Stimulated activated CD4-positive, alpha-beta T cell treated with anti-CD3 and anti-CD28 coated beads, Interleukin-15, amount 100 ng/mL, for 24 hours (primary cell): Measurements from ENCODE around the gene SPDYE5.
"Not testable (repeated sequence)": the region's sequence is repeated elsewhere in the genome, so short reads cannot be mapped to it uniquely, and the experiment has no call there.

Experiments
- DNase-seq: peaks from one replicate; pipeline ENCODE4 v3.0.0-alpha.2; 2020

Gene SPDYE5, protein sequence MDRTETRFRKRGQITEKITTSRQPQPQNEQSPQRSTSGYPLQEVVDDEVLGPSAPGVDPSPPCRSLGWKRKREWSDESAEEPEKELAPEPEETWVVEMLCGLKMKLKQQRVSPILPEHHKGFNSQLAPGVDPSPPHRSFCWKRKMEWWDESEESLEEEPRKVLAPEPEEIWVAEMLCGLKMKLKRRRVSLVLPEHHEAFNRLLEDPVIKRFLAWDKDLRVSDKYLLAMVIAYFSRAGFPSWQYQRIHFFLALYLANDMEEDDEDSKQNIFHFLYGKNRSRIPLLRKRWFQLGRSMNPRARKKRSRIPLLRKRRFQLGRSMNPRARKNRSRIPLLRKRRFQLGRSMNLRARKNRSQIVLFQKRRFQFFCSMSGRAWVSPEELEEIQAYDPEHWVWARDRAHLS

GRCh38 chr7:75492020-75492419 is at the start of gene SPDYE5:
SPDYE5 (plus strand) TSS chr7:75492320; CDS start chr7:75494048, 1,728 bp downstream.
- not testable (repeated sequence) for DNase-seq

DNA sequence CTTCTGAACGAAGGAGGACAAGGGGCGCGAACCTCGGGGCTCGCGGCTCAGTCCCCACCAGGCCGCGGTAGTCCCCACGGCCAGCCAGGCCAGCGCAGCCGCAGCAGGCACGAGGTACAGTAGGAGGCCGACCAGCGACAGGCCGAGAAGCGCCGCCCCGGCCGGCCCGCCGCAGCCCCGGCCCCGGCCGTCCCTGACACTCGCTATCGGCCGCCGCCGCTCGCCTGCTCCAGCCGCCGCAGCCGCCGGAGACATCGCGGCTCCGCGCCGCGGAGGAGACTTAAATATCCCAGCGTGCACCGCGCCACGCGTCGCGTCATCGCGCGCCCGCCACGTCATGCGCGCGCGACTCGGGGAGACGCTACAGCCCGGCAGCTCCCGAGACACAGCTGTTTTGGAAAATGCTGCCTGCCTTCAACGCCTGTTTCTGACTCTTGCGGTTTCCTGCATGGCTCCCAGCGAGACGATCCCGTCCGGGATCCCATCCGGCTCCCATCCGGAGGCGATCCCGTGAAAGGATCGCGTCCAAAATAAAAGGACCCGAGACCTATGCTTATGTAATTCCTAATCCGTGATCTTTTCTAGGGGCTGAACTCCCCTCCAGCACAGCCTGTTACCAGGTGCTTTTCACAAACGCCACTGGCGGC is 49.5 kb upstream of the SPDYE5 start:
- DNase-seq: peak; percentile 24

DNA sequence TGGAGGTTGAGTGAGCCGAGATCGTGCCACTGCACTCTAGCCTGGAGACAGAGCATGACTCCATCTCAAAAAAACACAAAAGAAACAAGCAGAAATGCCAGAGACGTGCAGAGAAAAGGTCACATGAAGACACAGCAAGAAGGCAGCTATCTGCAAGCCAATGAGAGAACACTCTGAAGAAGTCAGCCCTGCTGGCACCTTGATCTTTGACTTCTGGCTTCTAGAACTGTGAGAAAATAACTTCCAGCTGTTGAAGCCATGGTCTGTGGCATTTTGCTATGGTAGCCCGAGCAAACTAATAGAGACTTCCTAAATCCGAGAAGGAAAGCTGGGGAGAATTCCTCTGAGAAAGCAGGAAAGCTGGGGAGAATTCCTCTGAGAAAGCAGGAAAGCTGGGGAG is 42.2 kb upstream of the SPDYE5 start:
- not testable (repeated sequence) for DNase-seq

DNA sequence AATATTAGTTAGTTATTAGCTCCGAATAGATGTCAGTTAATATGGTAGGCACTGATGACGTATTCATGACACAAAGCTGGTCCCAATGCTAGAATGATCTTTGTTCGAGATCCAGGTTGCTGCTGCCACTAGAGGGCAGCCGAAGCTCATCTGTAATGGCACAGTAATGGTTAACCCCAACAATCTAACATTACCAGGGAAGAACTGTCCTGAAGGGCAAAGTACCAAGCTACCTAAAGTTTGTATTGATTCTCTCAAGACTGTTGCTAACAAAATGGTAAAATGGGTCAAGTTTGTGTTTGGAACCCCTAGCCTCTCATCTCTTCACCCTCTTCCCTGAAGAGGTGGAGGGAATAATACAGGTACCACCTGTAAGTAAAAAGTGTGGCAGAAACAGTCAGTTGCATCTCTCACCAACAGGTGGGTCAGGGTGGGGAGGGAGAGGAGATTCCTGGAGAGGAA is 39.6 kb upstream of the SPDYE5 start:
- DNase-seq: not testable (repeated sequence)

GRCh38 chr7:75456403-75456802 is 35.7 kb upstream of the SPDYE5 start:
- not testable (repeated sequence) for DNase-seq

GRCh38 chr7:75458034-75458433 is 34.1 kb upstream of the SPDYE5 start:
- DNase-seq: not testable (repeated sequence)

GRCh38 chr7:75460541-75460940 is 31.6 kb upstream of the SPDYE5 start:
- DNase-seq: not testable (repeated sequence)

GRCh38 chr7:75470166-75470565 is 22.0 kb upstream of the SPDYE5 start:
- not testable (repeated sequence) for DNase-seq

DNA sequence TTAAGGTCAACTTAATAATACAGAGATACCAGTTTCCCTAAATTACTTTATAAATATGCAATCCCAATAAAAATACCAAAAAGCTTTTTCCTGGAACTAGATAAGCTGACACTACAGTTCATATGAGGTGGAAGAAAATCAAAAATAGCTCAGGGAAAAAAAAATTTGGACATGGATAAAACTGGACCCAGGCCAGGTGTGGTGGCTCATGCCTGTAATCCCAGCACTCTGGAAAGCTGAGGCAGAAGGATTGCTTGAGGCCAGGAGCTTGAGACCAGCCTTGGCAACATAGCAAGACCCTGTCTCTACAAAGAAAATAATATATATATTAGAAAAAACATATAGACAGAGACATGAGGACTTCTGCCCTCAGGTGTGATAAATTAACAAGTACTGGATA is 14.7 kb upstream of the SPDYE5 start:
- not testable (repeated sequence) for DNase-seq

GRCh38 chr7:75480313-75480712 is 11.8 kb upstream of the SPDYE5 start:
- DNase-seq: not testable (repeated sequence)

DNA sequence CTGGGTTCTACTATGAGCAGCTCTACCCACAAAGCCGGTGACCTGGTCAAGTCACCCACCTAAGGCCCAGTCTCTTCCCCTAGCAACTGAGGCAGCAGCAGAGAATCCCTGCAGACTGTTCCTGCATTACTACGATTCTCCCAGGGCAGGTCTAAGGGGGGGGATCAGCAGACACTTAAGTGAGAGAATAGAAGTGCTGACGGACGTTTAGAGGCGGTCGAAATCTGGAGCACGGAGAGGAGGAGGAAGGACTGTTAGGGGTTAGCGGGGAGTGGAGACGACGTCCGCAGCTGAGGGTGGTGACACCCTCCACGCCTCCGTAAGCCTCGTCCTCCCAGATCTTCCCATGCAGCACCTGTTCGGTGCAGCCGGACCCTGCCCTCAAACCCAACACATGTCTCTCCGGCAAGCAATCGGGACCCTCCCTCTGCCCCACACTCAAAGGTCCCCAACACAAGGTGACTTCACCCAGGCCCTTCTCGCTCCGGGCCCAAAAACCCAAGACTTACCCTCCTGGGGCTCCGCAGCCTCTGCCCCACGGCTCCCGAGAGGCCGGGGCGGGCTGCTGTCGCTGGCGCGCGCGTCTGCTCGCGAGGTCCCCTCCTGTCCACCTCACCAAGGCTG is 6.7 kb upstream of the SPDYE5 start:
- DNase-seq: peak; percentile 12

DNA sequence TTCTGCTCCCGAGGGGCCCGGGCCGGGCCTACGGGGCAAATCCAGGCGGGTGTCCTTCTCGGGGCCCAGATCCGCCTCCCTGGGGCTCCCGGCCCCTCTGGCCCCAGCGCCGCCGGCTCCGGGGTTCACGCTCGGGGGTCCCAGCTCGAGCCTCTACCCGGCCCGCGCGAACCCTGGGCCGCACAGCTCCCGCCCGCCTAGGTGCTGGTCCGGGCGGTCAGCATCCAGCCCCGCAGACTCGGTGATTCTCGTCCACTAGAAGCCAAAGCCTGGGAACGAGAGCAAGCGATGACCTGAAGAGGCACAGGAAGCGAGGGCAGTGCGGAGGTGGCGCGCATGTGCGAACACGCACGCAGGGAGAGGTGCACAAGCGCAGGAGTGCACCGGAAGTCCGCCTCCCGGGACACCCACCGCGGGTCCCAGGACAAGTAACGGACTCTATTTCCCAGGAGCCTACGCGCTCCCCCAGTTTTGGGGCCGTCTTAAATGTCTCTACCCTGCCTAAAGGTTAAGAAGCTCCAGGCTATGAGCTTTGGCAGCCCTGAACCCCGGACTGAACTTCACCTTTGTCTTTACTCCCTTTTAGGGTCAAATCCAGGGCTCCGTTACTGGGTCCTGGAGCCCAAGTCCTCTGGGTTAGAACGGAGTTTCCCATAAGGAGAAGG is 6.0 kb upstream of the SPDYE5 start, which contains the start of gene POM121C:
POM121C (minus strand) TSS at position 321 of the 665 bp plus-strand sequence. CDS start 44,803 bp downstream, outside the sequence.
- peak; percentile 93 for DNase-seq

GRCh38 chr7:75509033-75509432 is 16.9 kb downstream of the SPDYE5 start:
- not testable (repeated sequence) for DNase-seq

DNA sequence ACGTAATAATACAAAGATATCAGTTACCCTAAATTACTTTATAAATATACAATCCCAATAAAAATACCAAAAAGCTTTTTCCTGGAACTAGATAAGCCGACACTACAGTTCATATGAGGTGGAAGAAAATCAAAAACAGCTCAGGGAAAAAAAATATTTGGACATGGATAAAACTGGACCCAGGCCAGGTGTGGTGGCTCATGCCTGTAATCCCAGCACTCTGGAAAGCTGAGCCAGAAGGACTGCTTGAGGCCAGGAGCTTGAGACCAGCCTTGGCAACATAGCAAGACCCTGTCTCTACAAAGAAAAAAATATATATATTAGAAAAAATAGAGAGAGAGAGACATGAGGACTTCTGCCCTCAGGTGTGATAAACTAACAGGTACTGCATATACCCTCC is 26.7 kb downstream of the SPDYE5 start:
- DNase-seq: not testable (repeated sequence)

GRCh38 chr7:75521727-75522126 is 29.6 kb downstream of the SPDYE5 start:
- not testable (repeated sequence) for DNase-seq

GRCh38 chr7:75527224-75527722 is 35.2 kb downstream of the SPDYE5 start:
- peak; percentile 22 for DNase-seq

- DNase-seq: no peak
These were observed 39.3 kb downstream of the SPDYE5 start for GRCh38 chr7:75531359-75531821.

GRCh38 chr7:75532639-75533038 is 40.5 kb downstream of the SPDYE5 start:
- DNase-seq: no peak

- no peak for DNase-seq
These were observed 41.8 kb downstream of the SPDYE5 start for GRCh38 chr7:75533926-75534325.

DNA sequence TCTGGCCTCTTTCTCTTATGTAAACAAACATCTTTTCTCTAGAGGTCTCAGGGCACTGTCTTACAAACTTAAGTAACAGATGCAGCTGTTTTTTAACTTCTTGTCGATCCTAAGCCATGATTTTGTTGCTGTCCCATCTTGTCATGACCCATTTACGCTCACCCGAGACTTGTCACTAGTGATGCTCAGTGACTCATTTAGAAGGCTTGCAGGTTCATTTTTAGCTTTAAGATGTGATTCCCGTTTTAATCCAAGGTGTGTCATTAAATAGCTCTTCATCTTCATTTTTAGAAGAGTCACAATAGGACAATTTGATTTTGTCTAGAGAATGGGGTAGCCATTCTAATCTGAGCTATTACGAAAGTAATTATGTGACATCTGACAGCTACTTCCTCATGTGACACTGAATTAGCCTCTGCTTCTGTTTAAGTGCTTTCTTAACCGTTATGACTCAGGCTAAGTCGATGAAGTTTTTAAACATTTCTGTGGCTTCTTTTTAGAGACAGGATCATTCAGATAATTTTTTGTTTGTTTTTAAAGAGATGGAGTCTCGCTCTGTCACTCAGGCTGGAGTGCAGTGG is 42.7 kb downstream of the SPDYE5 start:
- no peak for DNase-seq

- no peak for DNase-seq
These were observed 44.4 kb downstream of the SPDYE5 start for GRCh38 chr7:75536491-75536890.

- DNase-seq: no peak
These were observed 44.9 kb downstream of the SPDYE5 start for GRCh38 chr7:75536940-75537538.
